GM20431 (cell line): ENCODE data around the gene CLCN4.

Source experiments
- in situ Hi-C: fragments of 300-500 bp; cut with MseI, MboI; formaldehyde crosslinking; loops from one replicate; pipeline ENCODE4 v1.15.0; 2020; ENCODE audit warnings: low sequenced_read_pairs; ENCODE audit not compliant: unreplicated experiment

The CLCN4 gene

GRCh38 chrX:10186355-10186754 lies 29.6 kb downstream of the CLCN4 start:
- in situ Hi-C loops, result loop anchor here (25.0 kb wide), 3 partner anchors 426 to 951 kb away; partner anchors contain the start of gene MID1

DNA sequence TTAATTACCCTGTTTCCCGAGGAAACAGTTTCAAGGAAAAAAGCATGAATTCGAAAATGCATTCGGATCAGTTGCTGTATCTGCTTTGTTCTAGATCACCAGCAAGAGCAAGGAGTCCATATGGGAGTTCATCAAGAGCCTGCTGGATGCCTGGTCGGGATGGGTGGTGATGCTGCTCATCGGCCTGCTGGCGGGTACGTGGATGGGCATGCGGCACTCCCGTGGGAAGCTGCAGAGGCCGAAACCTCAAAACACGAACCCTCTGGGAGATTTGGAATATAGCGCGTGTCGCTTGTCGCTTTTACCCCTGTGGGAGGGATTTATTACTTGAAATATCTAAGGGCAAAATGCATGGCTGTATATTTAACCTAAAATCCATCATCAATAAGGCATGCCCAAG lies 30.6 kb downstream of the CLCN4 start:
- in situ Hi-C loops, result loop anchor here (25.0 kb wide), 3 partner anchors 425 to 950 kb away; partner anchors contain the start of gene MID1

DNA sequence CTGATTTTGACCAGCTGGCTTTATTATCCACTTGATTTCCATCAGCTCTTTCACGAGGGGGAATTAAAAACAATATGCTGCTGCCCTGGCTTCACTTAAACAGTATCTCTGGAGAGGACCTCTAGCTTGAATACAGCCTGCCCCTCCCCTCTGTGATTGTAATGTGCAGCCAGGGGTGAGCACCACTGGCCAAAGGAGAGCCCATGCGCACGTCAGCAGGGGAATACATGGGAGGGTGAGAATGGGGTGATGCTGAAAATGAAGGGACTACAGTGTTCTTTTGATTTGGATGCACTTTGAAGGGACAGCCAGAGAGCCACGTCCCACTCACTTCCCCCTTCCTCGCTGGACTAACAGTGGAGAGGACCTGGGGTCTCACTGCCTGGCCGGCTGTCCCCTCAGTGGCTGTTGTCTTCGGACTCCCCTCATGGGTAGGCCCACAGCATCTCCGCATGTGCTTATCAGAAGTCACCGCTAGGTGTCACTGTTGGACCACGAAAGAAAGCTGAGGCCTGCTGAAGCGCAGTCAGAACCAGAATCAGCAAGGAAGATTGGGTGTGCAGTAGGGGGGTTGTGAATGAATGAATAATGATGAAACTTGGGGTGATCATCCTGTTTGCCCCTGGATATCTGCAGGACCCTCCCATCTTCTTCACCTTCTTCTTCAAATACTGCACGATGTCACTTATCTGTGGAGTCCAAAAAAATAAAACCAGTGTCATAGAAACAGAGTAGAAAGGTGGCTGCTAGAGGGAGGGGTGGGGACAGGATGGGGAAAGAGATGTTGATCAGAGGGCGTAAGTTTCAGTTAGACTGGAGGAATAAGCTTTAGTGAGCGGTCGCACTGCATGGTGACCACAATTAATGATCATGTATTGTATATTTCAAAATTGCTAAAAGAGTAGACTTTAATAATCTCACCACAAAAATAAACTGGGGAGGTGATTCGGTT lies 32.8 kb downstream of the CLCN4 start:
- in situ Hi-C loops, result loop anchor here (25.0 kb wide), 3 partner anchors 423 to 948 kb away; partner anchors contain the start of gene MID1

DNA sequence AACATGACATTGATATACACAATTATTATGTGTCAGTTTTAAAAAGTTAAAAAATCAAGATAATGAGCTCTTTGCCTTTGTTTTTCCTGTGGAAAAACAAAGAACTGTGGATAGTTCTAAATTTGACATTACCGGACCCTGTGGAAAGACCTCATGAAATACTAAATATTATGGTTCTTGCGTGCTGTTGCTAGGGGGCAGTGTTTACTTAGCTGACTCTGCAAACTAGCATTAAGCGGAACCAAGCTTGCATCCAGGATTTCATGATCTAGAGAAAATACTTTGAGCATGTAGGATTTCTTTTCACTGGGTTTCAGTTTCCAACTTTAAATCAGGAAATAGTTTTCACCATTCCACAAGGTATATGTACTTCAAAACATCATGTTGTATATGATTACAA lies 33.6 kb downstream of the CLCN4 start:
- in situ Hi-C loops, result loop anchor here (25.0 kb wide), 3 partner anchors 422 to 947 kb away; partner anchors contain the start of gene MID1

DNA sequence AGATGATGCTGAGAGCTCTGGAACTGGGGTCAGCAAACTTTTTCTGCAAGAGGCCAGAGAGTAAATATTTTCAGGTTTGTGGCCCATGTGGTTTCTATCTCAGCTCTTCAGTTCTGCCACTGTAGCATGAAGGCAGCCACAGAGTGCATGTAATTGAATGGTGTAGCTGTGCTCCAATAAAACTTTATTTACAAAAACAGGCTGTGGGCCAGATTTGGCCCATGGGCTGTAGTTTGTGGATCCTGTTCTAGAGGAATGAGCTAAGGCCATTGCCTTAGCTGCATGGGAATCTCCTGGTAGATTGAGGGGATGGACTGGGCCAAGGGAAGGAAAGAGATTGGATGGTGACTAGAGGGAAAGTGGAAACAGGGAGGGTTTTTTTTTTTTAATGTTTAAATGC lies 36.8 kb downstream of the CLCN4 start:
- in situ Hi-C loops, result loop anchor here (25.0 kb wide), 3 partner anchors 419 to 944 kb away; partner anchors contain the start of gene MID1

DNA sequence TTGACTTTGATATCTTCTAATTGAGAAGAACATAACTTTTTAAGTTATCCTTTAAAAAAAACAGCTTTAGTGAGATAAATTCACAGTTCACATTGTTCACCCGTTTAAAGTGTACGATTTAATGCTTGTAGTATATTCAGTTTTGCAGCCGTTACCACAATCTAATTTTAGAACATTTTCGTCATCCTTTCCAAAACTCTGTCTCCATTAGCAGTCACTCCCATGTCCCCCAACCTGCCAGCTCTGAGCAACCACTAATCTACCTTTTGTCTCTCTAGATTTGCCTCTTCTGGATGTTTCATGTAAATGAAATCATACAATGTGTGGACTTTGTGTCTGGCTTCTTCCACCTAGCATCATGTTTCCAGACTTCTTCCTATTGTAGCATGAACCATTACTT lies 38.6 kb downstream of the CLCN4 start:
- in situ Hi-C loops, result loop anchor here (25.0 kb wide), 3 partner anchors 417 to 942 kb away; partner anchors contain the start of gene MID1

GRCh38 chrX:10195947-10196346 lies 39.2 kb downstream of the CLCN4 start:
- in situ Hi-C loops, result loop anchor here (25.0 kb wide), 3 partner anchors 416 to 941 kb away; partner anchors contain the start of gene MID1

DNA sequence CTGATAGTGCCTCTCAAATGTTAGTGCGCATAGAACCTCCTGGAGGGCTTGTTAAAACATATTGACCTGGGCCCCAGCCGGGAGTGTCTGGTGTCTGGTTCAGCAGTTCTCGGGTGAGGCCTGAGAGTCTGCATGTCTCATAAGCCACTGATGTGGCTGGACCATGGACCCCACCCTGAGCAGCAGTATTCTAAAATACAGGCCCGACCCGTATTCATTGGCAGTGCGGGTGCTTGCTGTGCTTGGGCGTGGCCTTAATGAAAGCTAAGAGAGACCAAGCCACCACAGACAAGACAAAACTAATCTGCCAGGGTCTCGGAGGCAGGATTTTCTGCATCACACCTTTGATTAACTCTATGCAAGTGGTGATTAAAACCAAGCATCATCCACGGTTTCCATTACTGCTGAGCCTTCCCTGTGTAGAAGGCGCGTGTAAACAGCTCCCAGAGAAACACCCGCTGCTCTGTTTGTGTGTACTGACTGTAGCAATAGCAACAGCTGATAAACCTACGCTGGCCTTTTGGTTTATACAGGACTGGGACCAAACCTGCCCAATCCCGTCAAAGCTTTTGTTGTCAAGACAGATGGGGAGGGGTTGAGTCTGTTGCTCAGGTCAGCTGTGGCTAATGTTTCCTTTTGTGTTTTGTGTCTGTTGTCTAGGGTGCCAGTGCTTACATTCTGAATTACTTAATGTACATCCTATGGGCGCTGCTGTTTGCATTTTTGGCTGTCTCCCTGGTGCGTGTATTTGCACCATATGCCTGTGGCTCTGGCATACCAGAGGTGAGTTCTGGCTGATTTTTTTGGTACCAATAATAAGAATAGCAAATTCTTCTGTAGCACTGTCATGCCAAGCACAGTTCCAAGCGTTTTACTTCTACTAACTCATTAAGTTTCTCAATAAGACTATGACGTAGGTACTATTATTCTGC lies 40.8 kb downstream of the CLCN4 start:
- in situ Hi-C loops, result loop anchor here (25.0 kb wide), 3 partner anchors 415 to 940 kb away; partner anchors contain the start of gene MID1

GRCh38 chrX:10198254-10198653 lies 41.5 kb downstream of the CLCN4 start:
- in situ Hi-C loops, result loop anchor here (25.0 kb wide), 3 partner anchors 414 to 939 kb away; partner anchors contain the start of gene MID1

GRCh38 chrX:10199212-10199611 lies 42.4 kb downstream of the CLCN4 start:
- in situ Hi-C loops, result loop anchor here (25.0 kb wide), 3 partner anchors 413 to 938 kb away; partner anchors contain the start of gene MID1

DNA sequence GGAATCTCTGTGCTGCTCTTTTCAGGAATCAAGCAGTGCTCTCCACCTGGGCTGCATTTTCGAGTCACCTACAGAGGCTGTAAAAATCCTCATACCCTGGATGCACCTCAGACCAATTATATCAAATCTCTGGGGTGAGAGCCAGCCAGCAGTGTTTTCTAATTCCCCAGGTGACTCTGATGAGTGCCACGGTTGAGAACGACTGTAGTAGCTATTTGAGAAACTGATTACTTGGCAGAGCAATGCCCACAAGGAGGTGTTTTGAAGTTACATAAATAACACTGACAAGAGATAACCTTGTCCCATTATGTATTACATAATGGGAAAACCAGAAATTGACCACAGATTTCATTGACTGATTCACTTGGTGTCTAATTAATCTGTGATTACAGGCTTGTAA lies 46.8 kb downstream of the CLCN4 start:
- in situ Hi-C loops, result no loop called here

DNA sequence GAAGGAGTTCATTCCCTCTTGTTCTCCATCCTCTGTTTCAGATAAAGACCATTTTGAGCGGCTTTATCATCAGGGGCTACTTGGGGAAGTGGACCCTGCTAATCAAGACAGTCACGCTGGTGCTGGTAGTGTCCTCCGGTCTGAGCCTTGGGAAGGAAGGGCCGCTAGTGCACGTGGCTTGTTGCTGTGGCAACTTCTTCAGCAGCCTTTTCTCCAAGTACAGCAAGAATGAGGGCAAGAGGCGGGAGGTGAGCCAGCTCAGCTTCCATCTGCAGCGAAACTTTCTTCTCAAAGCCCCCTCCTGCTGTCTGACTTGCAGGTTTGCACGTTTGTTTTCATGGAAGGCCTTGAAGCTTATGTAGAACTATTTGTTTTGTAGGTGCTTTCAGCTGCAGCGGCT lies 49.5 kb downstream of the CLCN4 start:
- in situ Hi-C loops, result no loop called here

GRCh38 chrX:10208281-10208856 lies 51.6 kb downstream of the CLCN4 start:
- in situ Hi-C loops, result no loop called here

- in situ Hi-C loops, result no loop called here
Measured at GRCh38 chrX:10208953-10209352, 52.2 kb downstream of the CLCN4 start.

DNA sequence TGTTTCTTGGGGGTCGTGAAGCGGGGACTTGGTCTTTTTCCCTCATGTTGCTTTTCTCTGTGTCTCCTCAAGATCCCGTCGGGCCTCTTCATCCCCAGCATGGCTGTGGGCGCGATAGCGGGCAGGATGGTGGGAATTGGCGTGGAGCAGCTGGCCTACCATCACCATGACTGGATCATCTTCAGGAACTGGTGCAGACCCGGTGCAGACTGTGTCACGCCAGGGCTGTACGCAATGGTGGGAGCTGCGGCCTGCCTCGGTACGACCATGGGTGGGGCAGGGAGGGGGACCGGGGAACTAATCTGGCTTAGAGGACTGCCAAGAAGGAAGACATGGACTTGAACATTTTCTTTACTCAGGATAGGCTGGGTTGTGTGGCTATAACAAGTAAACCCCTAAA lies 55.6 kb downstream of the CLCN4 start:
- in situ Hi-C loops, result no loop called here

DNA sequence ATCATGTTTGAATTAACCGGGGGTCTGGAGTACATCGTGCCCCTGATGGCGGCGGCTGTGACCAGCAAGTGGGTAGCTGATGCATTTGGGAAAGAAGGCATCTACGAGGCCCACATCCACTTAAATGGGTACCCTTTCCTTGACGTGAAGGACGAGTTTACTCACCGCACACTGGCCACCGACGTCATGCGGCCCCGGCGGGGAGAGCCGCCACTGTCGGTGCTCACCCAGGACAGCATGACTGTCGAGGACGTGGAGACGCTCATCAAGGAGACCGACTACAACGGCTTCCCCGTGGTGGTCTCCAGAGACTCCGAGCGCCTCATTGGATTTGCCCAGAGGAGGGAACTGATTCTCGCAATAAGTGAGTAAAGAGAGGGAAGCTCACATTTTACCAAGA lies 56.9 kb downstream of the CLCN4 start:
- in situ Hi-C loops, result no loop called here

GRCh38 chrX:10216208-10216607 lies 59.4 kb downstream of the CLCN4 start:
- in situ Hi-C loops, result no loop called here

DNA sequence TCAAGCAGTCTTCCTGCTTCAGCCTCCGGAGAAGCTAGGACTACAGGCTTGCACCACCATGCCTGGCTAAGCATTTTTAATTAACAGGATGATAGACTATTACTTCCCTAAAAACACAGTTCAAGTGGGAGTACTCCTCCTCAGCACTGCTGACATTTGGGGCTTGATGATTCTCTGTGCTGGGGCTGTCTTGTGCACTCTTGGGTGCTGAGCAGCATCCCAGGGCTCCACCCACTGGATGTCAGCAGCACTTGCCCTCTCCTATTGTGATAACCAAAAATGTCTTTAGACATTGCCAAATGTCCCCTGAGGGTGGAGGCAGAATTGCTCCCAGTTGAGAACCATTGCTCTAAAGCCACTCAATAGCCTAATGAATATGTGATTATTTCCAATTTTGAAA lies 60.4 kb downstream of the CLCN4 start:
- in situ Hi-C loops, result no loop called here

DNA sequence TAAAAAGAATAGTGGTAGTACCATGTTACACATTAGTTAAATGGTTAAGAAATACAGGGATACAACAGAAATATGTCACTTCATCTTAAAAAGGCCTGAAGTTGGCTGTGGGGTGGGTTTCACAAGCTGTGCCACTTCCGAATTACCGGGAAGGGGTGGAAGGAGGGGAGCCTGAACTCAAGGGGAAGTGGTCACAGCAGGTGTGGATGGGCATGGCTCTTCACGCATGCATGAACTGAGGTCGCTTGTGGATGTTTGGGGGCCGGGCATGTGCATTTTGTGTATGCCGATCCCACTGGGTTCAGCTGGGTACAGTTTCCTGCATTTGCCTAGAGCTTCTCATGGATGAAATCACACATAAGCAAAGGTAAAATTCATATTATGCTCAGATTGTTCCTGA lies 64.9 kb downstream of the CLCN4 start:
- in situ Hi-C loops, result no loop called here

GRCh38 chrX:10223276-10223675 lies 66.5 kb downstream of the CLCN4 start:
- in situ Hi-C loops, result no loop called here
